ENCODE data around the gene COL5A1. TPM values are rescaled to one million over a fixed set of nuclear protein-coding genes. Genes with fewer than 3 reads are reported as not detected.
A peak's percentile ranks its signal among the peaks of the same experiment; 100 is the strongest.

The COL5A1 gene
- total RNA-seq, 1 experiment from 2014 or later: 9.5 TPM

DNA sequence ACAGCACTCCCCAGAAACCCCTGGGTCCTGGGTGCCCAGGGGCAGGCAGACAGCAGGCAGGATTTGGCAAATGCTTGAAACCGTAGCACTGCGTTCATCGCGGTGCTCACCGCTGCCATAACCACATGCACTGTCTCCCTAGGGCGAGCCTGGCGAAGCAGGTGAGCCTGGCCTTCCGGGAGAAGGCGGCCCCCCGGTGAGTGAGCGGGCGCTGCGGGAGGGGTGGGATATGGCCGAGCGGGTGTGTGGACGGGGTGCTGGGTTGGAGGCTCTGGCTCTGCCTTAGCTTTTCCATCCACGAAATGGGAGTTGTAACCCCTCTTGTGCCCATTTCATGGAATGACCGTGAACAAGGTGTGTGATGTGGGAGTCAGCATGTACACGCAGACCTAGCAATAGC, 172.2 kb downstream of the COL5A1 start:
- H4K91ac ChIP-seq (ENCODE audit: insufficient read length, low read depth, low read length): no peak overlapping the region
- no peak overlapping the region for H2BK20ac ChIP-seq (ENCODE audit: low read depth, low read length, poor library complexity, severe bottlenecking)
- H3K23me2 ChIP-seq (ENCODE audit: insufficient read length, low read depth, low read length, poor library complexity, severe bottlenecking): no peaks in the 10 kb centered on the region
- DNase-seq: no peak
- no peak overlapping the region for H4K5ac ChIP-seq (ENCODE audit: insufficient read length, low read depth, low read length)
- no peak overlapping the region for H2AK5ac ChIP-seq (ENCODE audit: insufficient read length, low read length)
- no peak overlapping the region; the same call in 1 of the 2 replicates for H3K4ac ChIP-seq (ENCODE audit: low read depth, low read length)
- Mint-ChIP-seq H3K9me3 (no peaks in the 10 kb centered on the region; a peak in 1 of 5 replicates), H3K4me3 (no peak overlapping the region), H3K27me3 (ENCODE audit: low read depth) (no peaks in the 10 kb centered on the region), H3K4me1 (peaks cover 33 to 34% of the 10 kb centered on the region in 2 experiments), H3K36me3 (ENCODE audit: insufficient read depth in 1 of 3, low read depth in 3 of 3) (0 out of 7 replicates have a peak, but pooled peaks cover 0 to 2% (median 0%) of the 10 kb centered on the region in 3 experiments), H3K27ac (peak overlapping the region in 1 of 3 experiments; percentile 79; a peak in 1 of 7 replicates)
- H3T11ph ChIP-seq (ENCODE audit: low read length): no peak overlapping the region
- no peak overlapping the region for H2BK12ac ChIP-seq (ENCODE audit: insufficient read length, low read depth, low read length)
- H3K79me2 ChIP-seq (ENCODE audit: insufficient read depth, low read length): no peaks in the 10 kb centered on the region
- no peak overlapping the region for H3K23ac ChIP-seq (ENCODE audit: insufficient read length, low read depth, low read length)
- no peak overlapping the region for H3K4me2 ChIP-seq (ENCODE audit: insufficient read depth, insufficient read length, low read length)
- H2BK120ac ChIP-seq (ENCODE audit: low read depth, low read length, poor library complexity, severe bottlenecking): no peak overlapping the region
- no peaks in the 10 kb centered on the region for H3K9me3 ChIP-seq (ENCODE audit: control insufficient read depth, low read depth, low read length)
- H3K9ac ChIP-seq (ENCODE audit: extremely low read depth, insufficient read length, low read length): no peak overlapping the region
- no peak overlapping the region for H4K8ac ChIP-seq (replicated peaks; ENCODE audit: insufficient read length, low read depth, low read length)
- no peak overlapping the region for H3K27ac ChIP-seq (ENCODE audit: insufficient read length, low read depth, low read length)
- no peaks in the 10 kb centered on the region for H3K79me1 ChIP-seq (ENCODE audit: insufficient read depth, low read depth, low read length, poor library complexity, severe bottlenecking)
- H4K20me1 ChIP-seq (ENCODE audit: control insufficient read depth, insufficient read depth, insufficient read length): no peaks in the 10 kb centered on the region
- H2BK5ac ChIP-seq (ENCODE audit: insufficient read length, low read length): no peak overlapping the region
- TF ChIP-seq, protein P1, sequence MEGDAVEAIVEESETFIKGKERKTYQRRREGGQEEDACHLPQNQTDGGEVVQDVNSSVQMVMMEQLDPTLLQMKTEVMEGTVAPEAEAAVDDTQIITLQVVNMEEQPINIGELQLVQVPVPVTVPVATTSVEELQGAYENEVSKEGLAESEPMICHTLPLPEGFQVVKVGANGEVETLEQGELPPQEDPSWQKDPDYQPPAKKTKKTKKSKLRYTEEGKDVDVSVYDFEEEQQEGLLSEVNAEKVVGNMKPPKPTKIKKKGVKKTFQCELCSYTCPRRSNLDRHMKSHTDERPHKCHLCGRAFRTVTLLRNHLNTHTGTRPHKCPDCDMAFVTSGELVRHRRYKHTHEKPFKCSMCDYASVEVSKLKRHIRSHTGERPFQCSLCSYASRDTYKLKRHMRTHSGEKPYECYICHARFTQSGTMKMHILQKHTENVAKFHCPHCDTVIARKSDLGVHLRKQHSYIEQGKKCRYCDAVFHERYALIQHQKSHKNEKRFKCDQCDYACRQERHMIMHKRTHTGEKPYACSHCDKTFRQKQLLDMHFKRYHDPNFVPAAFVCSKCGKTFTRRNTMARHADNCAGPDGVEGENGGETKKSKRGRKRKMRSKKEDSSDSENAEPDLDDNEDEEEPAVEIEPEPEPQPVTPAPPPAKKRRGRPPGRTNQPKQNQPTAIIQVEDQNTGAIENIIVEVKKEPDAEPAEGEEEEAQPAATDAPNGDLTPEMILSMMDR (conservative IDR thresholded peaks at IDR 0.05): no peak
- no peaks in the 10 kb centered on the region for H3K27me3 ChIP-seq (ENCODE audit: insufficient read depth, low read length)
- H3K14ac ChIP-seq (ENCODE audit: insufficient read depth, low read length): no peak overlapping the region
- WGBS (ENCODE audit: extremely low coverage, insufficient read length, low lambda C conversion rate): no CpG with 5 or more reads among the region's 19 CpGs
- H2BK15ac ChIP-seq (ENCODE audit: low read depth, low read length): no peak overlapping the region
- H3K18ac ChIP-seq (ENCODE audit: insufficient read length, low read depth, low read length): no peak overlapping the region
- peaks cover 3% of the 10 kb centered on the region; the same call in 1 of the 2 replicates for H3K4me1 ChIP-seq (ENCODE audit: insufficient read depth, low read length)
- H3K56ac ChIP-seq (ENCODE audit: insufficient read length, low read depth, low read length): no peak overlapping the region
- H2AFZ ChIP-seq (ENCODE audit: low read length): no peak overlapping the region
